ENCODE measurements around the gene APOL1.

- TF ChIP-seq CTCF (IDR thresholded peaks at IDR 0.05) (no peak), POLR2A (IDR thresholded peaks at IDR 0.05) (no peak)
These were observed 874 bp downstream of the APOL1 start for GRCh38 chr22:36253523-36254490.
